ENCODE data around the gene SAA1. TPM values are rescaled to one million over a fixed set of nuclear protein-coding genes. Genes with fewer than 3 reads are reported as not detected.
"Not testable (repeated sequence)": the region's sequence is repeated elsewhere in the genome, so short reads cannot be mapped to it uniquely, and the experiment has no call there.

The SAA1 gene
- polyA plus RNA-seq, 3 donors, result not detected

DNA sequence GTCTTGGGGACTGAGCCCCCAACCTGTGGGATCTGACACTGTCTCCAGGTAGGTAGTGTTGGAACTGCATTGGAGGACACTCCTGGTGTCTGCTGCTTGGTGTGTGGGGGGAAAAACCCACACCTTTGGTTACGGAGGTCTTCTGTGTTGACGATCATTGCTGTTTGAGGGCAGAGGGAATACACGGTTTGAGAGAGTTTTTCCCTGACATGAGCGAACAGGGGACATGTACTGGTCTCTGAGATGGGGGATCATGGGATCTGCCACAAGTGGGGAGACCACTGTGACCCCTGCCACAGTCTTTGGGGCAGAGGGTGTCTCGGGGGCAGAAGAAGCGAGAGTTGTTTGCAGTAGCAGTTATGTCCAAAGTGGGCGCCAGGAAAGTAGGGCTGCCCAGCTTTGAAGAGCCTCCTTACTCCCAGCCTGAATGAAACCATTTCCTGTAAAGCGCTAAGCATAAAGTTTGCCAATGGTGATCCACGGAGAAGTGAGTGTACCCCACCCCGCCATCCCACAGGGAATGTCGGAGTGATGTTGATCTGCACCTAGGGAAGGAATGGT lies 12.2 kb upstream of the SAA1 start:
- no peak for DNase-seq (ENCODE audit: extremely low read depth in 1 of 11, low read depth in 9 of 11, low spot score in 4 of 11)

DNA sequence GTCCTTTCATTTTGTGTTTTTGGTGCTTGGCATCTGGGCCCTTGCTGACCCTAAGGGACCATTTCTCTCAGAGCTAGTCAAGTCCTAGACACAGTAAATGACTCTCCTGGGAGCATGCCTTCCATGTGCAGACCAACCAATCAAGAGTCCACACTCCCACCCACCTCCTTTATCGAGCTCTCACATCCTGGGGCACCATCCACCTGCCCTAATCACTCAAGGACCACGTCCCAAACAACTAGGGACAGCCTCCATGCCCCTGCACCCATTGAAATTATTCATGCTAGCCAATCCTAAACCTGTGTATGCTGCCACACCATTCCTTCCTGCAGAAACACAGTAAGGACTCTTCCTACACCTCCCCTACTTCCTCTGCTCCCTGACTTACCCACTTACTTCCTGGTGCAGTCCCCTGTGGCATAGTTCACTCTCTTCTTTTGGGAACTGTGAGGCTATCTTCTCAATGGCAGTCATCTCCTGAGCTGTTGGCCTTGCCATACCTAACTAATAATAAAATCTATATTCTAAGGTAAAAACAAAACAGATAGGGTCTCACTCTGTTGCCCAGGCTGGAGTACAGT lies 11.2 kb upstream of the SAA1 start:
- DNase-seq (ENCODE audit: extremely low read depth in 1 of 11, low read depth in 9 of 11, low spot score in 4 of 11), result no peak

DNA sequence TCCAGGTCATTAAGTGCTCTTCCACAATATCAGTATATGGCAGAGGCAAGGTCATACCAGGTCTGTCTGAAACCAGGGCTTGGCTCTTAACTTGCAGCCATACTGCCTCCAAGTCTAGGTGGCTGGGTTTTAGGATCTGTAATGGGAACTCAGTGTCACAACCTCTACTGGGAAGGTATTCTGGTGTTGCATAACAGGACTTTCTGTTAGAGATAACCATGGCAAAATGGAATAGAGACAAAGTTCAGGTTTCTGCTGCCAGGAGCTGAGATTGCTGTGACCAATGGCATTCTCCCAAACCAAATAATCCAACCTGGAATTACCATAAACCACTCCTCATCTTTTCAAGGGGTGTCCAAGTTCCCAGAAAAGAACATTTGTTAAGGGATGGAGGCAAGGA lies 6.8 kb upstream of the SAA1 start:
- no peak for DNase-seq (ENCODE audit: extremely low read depth in 1 of 11, low read depth in 9 of 11, low spot score in 4 of 11)

DNA sequence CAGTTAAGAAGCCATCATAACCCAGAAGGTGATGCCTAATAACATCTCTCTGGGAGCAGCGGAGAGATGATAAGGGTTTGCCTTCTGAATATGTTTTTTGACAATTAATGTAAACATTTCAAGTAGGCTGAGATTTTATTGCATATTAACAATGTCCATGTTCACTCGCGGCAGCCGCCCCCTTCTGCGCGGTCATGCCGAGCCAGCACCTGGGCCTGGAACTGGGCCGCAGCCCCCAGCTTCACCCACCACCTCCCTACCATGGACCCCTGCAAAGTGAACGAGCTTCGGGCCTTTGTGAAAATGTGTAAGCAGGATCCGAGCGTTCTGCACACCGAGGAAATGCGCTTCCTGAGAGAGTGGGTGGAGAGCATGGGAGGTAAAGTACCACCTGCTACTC lies 4.3 kb upstream of the SAA1 start:
- DNase-seq (ENCODE audit: extremely low read depth in 1 of 11, low read depth in 9 of 11, low spot score in 4 of 11), result no peak

DNA sequence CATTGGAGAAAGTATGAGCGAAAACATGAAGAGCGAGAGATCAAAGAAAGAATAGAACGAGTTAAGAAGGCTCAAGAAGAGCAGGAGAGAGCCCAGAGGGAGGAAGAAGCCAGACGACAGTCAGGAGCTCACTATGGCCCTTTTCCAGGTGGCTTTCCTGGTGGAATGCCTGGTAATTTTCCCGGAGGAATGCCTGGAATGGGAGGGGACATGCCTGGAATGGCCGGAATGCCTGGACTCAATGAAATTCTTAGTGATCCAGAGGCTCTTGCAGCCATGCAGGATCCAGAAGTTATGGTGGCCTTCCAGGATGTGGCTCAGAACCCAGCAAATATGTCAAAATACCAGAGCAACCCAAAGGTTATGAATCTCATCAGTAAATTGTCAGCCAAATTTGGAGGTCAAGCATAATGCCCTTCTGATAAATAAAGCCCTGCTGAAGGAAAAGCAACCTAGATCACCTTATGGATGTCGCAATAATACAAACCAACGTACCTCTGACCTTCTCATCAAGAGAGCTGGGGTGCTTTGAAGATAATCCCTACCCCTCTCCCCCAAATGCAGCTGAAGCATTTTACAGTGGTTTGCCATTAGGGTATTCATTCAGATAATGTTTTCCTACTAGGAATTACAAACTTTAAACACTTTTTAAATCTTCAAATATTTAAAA lies 3.2 kb upstream of the SAA1 start:
- not testable (repeated sequence) for DNase-seq (ENCODE audit: extremely low read depth in 1 of 11, low read depth in 9 of 11, low spot score in 4 of 11)

DNA sequence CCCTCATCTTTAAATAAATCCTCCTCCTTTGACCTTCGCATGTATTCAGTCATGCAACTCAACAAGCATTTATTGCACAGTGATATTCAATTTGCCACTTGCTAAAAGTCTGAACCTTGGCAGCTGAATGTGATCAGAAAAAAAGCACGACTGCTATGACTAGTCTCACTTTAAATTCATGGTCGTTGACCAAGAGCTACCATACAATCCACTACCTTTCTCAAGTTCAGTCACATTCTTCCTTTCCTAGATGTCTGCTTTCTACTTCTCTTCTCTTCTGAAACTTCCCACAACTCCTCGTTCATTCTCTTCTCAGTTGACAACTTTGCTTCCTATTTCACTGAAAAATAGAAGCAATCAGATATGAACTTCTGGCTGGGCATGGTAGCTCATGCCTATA lies 2.0 kb upstream of the SAA1 start:
- DNase-seq (ENCODE audit: extremely low read depth in 1 of 11, low read depth in 9 of 11, low spot score in 4 of 11), result no peak

DNA sequence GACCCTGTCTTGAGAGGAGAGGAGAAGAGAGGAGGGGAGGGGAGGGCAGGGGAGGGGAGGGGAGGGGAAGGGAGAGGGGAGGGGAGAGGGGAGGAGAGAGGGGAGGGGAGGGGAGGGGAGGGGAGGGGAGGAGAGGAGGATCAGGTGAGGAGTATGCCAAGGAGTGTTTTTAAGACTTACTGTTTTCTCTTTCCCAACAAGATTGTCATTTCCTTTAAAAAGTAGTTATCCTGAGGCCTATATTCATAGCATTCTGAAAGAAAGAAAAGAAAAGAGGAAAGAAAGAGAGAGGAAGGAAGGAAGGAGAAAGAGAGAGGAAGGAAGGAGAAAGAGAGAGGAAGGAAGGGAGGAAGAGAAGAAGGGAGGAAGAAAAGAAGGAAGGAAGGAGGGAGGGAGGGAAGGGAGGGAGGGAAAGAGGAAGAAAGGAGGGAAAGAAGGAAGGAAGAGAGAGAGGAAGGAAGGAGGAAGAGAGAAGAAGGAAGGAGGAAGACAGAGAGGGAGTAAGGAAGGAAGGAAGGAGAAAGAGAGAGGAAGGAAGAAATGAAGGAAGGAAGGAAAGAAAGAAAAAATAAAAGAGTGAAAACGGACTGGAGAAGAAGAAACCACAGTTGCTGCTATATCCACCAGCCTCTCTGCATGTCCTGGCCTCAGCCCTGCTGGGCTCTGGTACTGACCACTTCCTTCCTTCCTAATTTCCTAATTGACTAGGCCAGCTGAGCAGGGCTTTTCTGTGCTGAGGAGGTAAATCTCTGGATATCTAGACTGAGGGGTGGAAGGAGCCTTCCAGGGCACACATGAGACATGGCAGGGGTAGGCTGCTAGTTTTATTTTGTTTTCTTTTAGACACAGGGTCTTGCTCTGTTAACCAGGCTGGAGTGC lies 1.1 kb upstream of the SAA1 start:
- no peak for DNase-seq (ENCODE audit: extremely low read depth in 1 of 11, low read depth in 9 of 11, low spot score in 4 of 11)

DNA sequence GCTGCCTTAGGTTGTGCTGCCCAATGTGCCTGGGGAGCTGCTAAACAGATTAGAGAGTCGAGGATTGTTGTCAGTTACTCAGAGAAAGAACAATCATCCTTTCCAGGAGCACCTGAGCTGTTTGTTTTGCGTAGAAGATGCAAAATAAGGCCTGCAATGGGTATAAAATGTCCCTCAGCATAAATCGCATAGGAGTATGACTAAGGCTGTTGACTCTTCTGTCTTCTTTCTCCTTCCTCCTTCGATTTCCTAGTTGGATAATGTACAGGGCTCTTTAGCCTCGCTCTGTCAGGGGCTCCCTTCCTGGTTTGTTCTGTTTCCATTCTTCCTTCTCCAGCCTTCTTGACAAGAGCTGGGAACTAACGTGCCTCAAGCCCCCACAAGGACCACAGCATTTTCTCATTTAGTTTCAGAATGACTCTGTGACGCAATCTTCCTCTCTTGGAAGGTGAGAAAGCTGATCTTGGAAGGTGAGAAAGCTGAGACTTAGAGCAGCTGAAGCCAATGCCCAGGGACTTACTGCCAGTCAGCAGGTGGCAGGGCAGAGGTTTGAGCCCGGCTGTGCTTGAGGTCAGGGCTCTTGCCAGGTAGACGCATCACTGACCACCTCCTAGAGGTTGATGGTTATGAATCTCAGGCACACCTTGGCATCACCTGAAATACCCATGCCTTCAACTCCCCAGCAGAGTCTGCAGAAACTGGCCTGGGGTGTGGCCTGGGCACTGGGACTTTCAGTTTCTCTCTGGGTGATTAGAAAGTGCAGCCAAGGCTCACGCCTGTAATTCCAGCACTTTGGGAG lies 1.5 kb downstream of the SAA1 start:
- not testable (repeated sequence) for DNase-seq (ENCODE audit: extremely low read depth in 1 of 11, low read depth in 9 of 11, low spot score in 4 of 11)

DNA sequence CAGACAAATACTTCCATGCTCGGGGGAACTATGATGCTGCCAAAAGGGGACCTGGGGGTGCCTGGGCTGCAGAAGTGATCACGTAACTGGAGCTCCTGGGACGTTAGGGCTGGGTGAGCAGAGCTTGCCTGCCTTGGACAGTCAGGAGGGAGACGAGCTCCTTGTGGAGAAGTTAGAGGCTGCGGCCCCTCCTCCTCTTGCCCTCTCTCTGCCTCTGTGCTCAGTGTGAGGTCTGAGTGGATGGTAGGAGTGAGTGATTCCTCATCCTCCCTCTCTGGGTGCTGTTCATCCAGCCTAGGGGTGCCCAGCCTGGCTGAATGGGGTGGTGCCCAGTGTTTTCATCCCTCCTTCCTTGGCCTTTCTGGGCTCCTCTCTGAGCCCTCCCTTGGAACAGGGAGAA lies 3.2 kb downstream of the SAA1 start:
- not testable (repeated sequence) for DNase-seq (ENCODE audit: extremely low read depth in 1 of 11, low read depth in 9 of 11, low spot score in 4 of 11)

DNA sequence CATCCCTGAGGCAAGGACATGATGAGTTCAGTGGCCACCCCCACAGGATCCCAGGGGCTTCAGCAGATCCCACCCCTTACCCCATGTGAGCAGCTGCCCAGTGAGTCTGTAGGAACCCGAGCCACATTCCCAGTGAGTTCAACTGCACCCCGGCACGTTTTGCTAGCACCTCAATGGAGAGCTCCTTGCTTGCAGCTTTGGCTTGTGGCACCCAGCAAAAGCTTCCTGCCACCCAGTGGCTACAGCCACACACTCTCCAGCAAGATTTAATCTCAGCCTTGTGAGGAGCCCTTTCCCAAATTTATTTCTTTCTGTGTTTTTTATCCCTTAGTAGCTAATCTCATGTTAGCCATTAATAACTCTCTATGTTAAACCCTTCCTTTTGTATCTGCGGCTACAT lies 4.0 kb downstream of the SAA1 start:
- no peak for DNase-seq (ENCODE audit: extremely low read depth in 1 of 11, low read depth in 9 of 11, low spot score in 4 of 11)

DNA sequence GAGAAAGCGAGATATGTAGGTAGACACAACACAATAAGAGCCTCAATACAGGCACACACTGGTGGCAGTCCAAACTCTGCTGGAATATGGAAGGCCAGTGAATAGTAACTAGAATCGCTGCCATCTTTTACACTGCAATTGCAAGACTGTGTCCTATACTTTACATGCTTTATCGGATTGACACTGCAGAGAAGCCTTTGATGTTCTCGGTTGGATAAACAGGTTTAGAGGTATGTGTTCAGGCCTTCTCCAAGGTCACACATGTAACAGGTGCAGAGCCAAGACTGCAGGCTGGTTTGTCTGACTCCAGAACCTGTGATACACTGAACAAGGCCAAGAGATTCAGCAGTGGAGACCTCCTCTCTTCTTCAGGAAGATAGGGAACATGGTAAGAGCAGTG lies 5.1 kb downstream of the SAA1 start:
- no peak for DNase-seq (ENCODE audit: extremely low read depth in 1 of 11, low read depth in 9 of 11, low spot score in 4 of 11)

DNA sequence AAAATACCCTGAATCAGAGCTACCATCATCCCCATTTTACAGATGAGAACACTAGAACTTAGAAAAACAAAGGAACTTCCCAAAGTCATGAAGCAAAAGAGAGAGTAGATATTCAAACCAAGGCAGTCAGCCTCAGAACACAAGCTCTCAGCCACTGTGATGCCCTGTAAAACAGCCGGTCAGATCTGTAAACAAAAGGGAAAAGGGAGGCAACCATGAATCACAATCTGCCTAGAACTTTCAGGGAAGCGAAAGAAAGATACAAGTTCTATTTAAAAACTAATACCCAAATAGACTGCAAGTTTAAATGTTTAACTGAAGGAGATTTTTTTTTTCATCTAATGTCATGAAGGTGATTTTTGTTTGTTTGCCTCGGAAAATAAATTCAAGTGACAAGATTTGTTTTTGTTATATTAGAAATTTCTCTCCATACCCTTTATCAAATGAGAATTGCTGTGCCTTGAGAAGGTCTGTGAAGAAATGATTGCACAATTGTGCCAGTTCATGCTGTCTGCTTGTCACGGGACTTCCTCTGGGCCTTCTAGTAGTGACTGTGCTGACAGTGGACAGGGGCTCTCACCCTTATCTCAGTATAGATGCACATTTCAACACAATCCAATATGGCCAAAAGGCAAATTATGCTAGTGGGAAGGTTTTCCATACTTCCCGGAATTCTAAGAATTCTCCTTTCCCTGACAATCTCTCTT lies 11.7 kb downstream of the SAA1 start:
- DNase-seq (ENCODE audit: extremely low read depth in 1 of 11, low read depth in 9 of 11, low spot score in 4 of 11), result no peak

DNA sequence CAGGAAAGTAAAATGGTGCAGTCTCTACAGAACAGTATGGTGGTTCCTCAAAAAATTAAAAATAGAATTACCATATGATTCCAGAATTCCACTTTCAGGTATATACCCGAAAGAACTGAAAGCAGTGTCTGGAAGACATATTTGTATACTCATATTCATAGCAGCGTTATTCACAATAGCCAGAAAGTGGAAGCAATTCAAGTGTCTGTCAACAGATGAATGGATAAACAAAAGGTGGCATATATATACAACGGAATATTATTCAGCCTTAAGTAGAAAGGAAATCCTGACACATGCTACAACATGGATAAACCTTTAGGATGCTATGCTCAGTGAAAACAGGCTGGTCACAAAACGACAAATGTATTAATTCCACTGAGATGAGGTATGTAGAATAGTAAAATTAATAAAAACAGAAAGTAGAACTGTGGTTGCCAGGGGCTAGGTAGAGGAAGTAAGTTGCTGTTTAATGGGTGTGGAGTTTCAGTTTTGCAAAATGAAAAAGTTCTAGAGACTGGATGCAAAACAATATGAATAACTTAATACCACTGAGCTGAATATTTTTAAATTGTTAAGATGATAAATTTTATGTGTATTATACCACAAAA lies 14.5 kb downstream of the SAA1 start:
- no peak for DNase-seq (ENCODE audit: extremely low read depth in 1 of 11, low read depth in 9 of 11, low spot score in 4 of 11)

DNA sequence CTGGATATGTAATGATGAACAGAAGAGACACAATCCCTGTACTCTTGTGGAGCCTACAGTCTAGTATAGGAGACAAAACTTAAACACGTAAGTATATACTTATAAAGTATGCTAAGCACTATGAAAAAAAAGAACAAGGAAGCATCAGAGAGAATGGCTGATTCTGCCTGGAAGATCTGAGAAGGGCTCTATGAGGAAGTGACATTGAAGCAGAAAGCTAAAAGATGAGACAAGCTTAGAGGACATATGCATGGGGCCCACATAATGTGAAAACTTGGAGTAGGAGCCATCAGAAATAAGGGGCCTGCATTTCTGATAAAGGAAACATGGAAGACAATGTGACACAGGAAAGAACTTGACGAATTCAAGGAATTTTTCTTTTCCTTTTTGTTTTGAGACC lies 16.6 kb downstream of the SAA1 start:
- DNase-seq (ENCODE audit: extremely low read depth in 1 of 11, low read depth in 9 of 11, low spot score in 4 of 11), result no peak

DNA sequence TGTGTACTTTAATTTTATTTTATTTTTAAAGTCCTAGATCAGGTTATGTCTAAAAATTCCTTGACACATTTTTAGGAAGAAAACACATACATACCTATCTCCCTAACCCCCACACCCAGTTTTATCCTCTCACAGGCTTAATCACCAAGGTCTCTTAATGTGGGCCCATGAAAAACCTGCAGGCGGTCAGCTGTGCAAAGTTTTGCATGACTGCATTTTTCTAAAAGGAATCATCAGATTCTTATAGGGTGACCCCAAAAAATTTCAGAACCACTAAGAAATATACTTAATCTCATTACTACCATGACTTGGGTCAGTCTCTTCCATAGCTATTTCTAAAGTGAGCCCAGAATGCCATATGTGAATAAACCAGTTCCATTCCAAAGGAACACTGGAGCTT lies 19.8 kb downstream of the SAA1 start:
- DNase-seq (ENCODE audit: extremely low read depth in 1 of 11, low read depth in 9 of 11, low spot score in 4 of 11), result no peak

DNA sequence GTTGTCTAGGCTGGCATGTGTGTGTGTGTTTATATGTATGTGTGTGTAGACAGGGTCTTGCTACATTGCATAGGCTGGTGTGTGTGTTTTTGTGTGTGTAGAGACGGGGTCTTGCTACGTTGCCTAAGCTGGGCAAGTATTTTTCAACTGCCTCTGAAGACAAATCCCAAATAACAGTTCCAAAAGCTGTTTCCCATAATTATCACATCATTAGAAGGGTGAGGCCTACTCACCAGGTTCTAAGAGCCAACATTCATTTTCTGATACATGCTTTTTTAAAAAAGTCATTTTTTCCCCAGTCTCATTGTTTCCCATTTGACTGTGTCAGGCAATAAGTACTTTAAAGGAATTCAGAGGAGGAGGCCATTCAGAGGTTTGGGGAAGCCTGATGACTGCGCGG lies 22.8 kb downstream of the SAA1 start:
- DNase-seq (ENCODE audit: extremely low read depth in 1 of 11, low read depth in 9 of 11, low spot score in 4 of 11), result no peak

DNA sequence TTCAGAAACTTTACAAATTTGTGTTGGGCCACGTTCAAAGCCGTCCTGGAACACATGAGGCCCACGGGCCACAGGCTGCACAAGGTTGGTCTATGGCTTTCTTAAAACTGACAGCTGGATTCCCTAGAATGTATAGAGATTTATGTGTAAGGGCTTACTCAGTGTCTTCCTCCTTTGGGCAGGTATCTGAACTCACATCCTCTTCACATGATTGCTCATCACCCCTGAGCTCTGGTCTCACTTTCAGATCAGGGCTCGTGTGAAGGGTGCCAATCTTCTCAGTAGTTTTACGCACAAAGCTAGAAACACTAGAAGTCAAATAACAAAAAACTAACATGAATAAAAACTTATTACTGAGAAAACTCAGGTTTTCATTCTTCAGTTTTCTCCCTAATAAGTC lies 28.8 kb downstream of the SAA1 start:
- DNase-seq (ENCODE audit: extremely low read depth in 1 of 11, low read depth in 9 of 11, low spot score in 4 of 11), result no peak

DNA sequence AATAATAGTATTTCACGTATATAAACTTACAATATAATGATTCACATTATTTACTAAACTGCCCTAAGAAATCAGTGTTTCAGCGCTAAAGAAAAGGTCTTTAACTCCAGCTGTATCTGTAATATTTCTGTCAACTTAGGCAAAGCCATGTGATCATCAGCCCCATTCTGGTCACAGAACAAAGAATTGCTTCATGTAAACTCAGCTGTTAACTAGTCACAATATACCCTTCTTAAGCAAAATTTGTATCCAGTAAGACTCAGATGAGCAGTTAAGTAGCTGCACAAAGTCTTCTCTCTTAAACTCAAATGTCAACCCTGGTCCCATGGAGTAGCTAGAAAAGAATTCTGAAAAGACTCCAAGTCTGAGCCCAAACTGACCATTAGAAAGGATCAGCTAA lies 29.3 kb downstream of the SAA1 start:
- no peak for DNase-seq (ENCODE audit: extremely low read depth in 1 of 11, low read depth in 9 of 11, low spot score in 4 of 11)
